Measurements from ENCODE around the gene SGTA. TPM values are rescaled to one million over a fixed set of nuclear protein-coding genes. Genes with fewer than 3 reads are reported as not detected.

Gene SGTA
- polyA plus RNA-seq, 1 donor (not counting 4 experiments of a cell fraction or from before 2014, with no cell fraction given), result 36.1 TPM

DNA sequence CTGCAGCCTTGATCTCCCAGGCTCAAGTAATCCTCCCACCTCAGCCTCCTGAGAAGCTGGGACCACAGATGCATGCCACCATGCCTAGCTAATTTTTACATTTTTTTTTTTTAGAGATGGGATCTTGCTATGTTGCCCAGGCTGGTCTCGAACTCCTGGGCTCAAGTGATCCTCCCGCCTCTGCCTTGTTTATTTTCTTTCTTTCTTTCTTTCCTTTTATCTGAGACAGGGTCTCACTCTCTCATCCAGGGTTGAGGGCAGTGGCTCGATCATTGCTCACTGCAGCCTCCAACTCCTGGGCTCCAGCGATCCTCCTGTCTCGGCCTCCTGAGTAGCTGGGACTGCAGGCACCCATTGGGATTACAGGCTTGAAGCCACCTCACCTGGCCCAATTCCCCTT, 76.8 kb downstream of the SGTA start:
- no peaks in the 10 kb centered on the region for H4K20me1 ChIP-seq (ENCODE audit: control insufficient read depth, extremely low read depth, insufficient read depth, low read length)
- no peak overlapping the region for H3K27ac ChIP-seq (ENCODE audit: control insufficient read depth, insufficient read depth, low read length)
- no peak overlapping the region for H3K4me3 ChIP-seq (ENCODE audit: control insufficient read depth in 2 of 3, extremely low read depth in 1 of 3, insufficient read depth in 2 of 3, low read depth in 1 of 3, low read length in 3 of 3)
- H3K4me2 ChIP-seq (ENCODE audit: control insufficient read depth, extremely low read depth, insufficient read depth, low read depth, low read length), result no peak overlapping the region
- H3K9ac ChIP-seq (ENCODE audit: control insufficient read depth, extremely low read depth, insufficient read depth, low read length), result no peak overlapping the region
- peaks cover 15% of the 10 kb centered on the region for H3K27me3 ChIP-seq (ENCODE audit: control insufficient read depth, extremely low read depth, insufficient read depth, low read length)
- no peaks in the 10 kb centered on the region for H3K36me3 ChIP-seq (ENCODE audit: control insufficient read depth in 2 of 2, extremely low read depth in 1 of 2, insufficient read depth in 2 of 2, low read length in 2 of 2)
- dilution Hi-C loops (cut with MboI; ENCODE audit: extremely low pct_ligation_motif_present, low sequenced_read_pairs), result no loop called here
- no peak overlapping the region for H2AFZ ChIP-seq (ENCODE audit: control insufficient read depth, low read length)
- FAIRE-seq (no peak), DNase-seq (ENCODE audit: low read depth, low spot score) (no peak)
- TF ChIP-seq EZH2 (IDR thresholded peaks at IDR 0.05; ENCODE audit: low read length), result no peak
- no peak for TF ChIP-seq CTCF (optimal IDR thresholded peaks at IDR 0.05 in 1 of 3, IDR thresholded peaks at IDR 0.05 in 1 of 3, conservative IDR thresholded peaks at IDR 0.05 in 1 of 3; ENCODE audit: extremely low read depth in 1 of 3, insufficient read depth in 2 of 3, low read length in 3 of 3)
- no peaks in the 10 kb centered on the region for H3K9me3 ChIP-seq (ENCODE audit: control insufficient read depth, low read depth, low read length)
- H3K79me2 ChIP-seq (ENCODE audit: control insufficient read depth, insufficient read depth, low read length), result no peaks in the 10 kb centered on the region
- no peaks in the 10 kb centered on the region for H3K9me1 ChIP-seq (ENCODE audit: control insufficient read depth, extremely low read depth, insufficient read depth, low read length)
- no peaks in the 10 kb centered on the region for H3K4me1 ChIP-seq (ENCODE audit: control insufficient read depth, extremely low read depth, insufficient read depth, low read length)

Other genes starting within 250 kb of the SGTA start
- gene GNG7, start 80.6 kb downstream of the SGTA start, polyA plus RNA-seq, result 0.01 to 0.11 TPM (median 0.06 TPM) in 3 replicates
- gene DIRAS1, start 61.9 kb downstream of the SGTA start, polyA plus RNA-seq, result 0.10 to 2.2 TPM (median 0.34 TPM) in 3 replicates
- gene SLC39A3, start 43.3 kb downstream of the SGTA start, polyA plus RNA-seq, result 26.2 to 40.0 TPM (median 28.1 TPM) in 3 replicates
- 62.0 to 75.7 TPM (median 69.9 TPM) in 3 replicates for gene THOP1, start 2.2 kb upstream of the SGTA start, polyA plus RNA-seq
- 2.2 to 3.0 TPM (median 2.7 TPM) in 3 replicates for gene ZNF554, start 36.6 kb upstream of the SGTA start, polyA plus RNA-seq
- gene ZNF555, start 58.2 kb upstream of the SGTA start, polyA plus RNA-seq, result 3.3 to 4.3 TPM (median 3.9 TPM) in 3 replicates
- gene ZNF556, start 84.1 kb upstream of the SGTA start, polyA plus RNA-seq, result 0.01 to 0.05 TPM in 2 of 3 replicates, not detected in the other
- 9.4 to 10.1 TPM (median 9.7 TPM) in 3 replicates for gene ZNF57, start 117.7 kb upstream of the SGTA start, polyA plus RNA-seq
- gene ZNF77, start 161.7 kb upstream of the SGTA start, polyA plus RNA-seq, result 4.7 to 6.0 TPM (median 5.2 TPM) in 3 replicates
- gene TLE6, start 194.3 kb upstream of the SGTA start, polyA plus RNA-seq, result 0.41 to 1.2 TPM (median 0.43 TPM) in 3 replicates
- gene TLE2, start 246.0 kb upstream of the SGTA start, polyA plus RNA-seq, result 0.70 to 1.0 TPM (median 0.88 TPM) in 3 replicates

All from keratinocyte (primary cell).